BE2C (cell line): ENCODE measurements around the gene FOXJ2.
"Not testable (repeated sequence)": the region's sequence is repeated elsewhere in the genome, so short reads cannot be mapped to it uniquely, and the experiment has no call there.

ENCODE experiments used
- DNase-seq: peaks from one replicate; pipeline ENCODE4 v3.0.0-alpha.2; 2020
- H3K27me3 ChIP-seq: fragments of 250-450 bp; sonication (Bioruptor Pico); 2 replicates; pipeline ENCODE4 v1.5.1; 2020; ENCODE audit warnings: mild to moderate bottlenecking
- H3K36me3 ChIP-seq: fragments of 250-450 bp; sonication (Bioruptor Pico); 2 replicates; pipeline ENCODE4 v1.5.1; 2020; ENCODE audit warnings: mild to moderate bottlenecking
- H3K4me1 ChIP-seq: fragments of 250-450 bp; sonication (Bioruptor Pico); 2 replicates; pipeline ENCODE4 v1.5.1; 2020
- H3K4me3 ChIP-seq: 2 replicates; pipeline ENCODE4 v1.5.1; 2011; ENCODE audit warnings: low read depth, low read length
- H3K9me3 ChIP-seq: fragments of 250-450 bp; sonication (Bioruptor Pico); 2 replicates; pipeline ENCODE4 v1.5.1; 2020
- CTCF ChIP-seq: IDR thresholded peaks from 2 replicates; pipeline ENCODE4 v1.5.1; 2012; ENCODE audit warnings: mild to moderate bottlenecking, low read depth, low read length

FOXJ2 gene

GRCh38 chr12:7991535-7991934 lies 41.0 kb upstream of the FOXJ2 start:
- DNase-seq = no peak
- Histone ChIP-seq H3K9me3 (no peaks in the 10 kb centered on the region), H3K4me3 (no peak overlapping the region), H3K36me3 (no peaks in the 10 kb centered on the region), H3K4me1 (no peaks in the 10 kb centered on the region), H3K27me3 (no peaks in the 10 kb centered on the region)
- no peak for TF ChIP-seq CTCF

- no peak overlapping the region for H3K4me3 ChIP-seq
Observed at GRCh38 chr12:7994731-7995205, 37.7 kb upstream of the FOXJ2 start.

GRCh38 chr12:7995266-7995963 lies 37.1 kb upstream of the FOXJ2 start:
- no peaks in the 10 kb centered on the region for H3K27me3 ChIP-seq
- H3K4me3 ChIP-seq = no peak overlapping the region
- no peaks in the 10 kb centered on the region for H3K9me3 ChIP-seq
- H3K4me1 ChIP-seq = no peaks in the 10 kb centered on the region
- no peaks in the 10 kb centered on the region for H3K36me3 ChIP-seq
- TF ChIP-seq CTCF = peak; percentile 83
- peak; percentile 68 for DNase-seq

More at GRCh38 chr12:7994731-7995205, 37.7 kb upstream of the FOXJ2 start:
- no peaks in the 10 kb centered on the region for H3K27me3 ChIP-seq
- no peak for TF ChIP-seq CTCF
- no peaks in the 10 kb centered on the region for H3K4me1 ChIP-seq
- H3K9me3 ChIP-seq = no peaks in the 10 kb centered on the region
- H3K36me3 ChIP-seq = no peaks in the 10 kb centered on the region
- no peak for DNase-seq

GRCh38 chr12:8000827-8001226 lies 31.7 kb upstream of the FOXJ2 start:
- not testable (repeated sequence) for DNase-seq, H3K36me3 ChIP-seq, H3K27me3 ChIP-seq, H3K4me1 ChIP-seq, H3K4me3 ChIP-seq, H3K9me3 ChIP-seq

- H3K4me3 ChIP-seq, H3K36me3 ChIP-seq, H3K4me1 ChIP-seq, H3K9me3 ChIP-seq, DNase-seq, H3K27me3 ChIP-seq: not testable (repeated sequence)
Observed at GRCh38 chr12:8001496-8001895, 31.0 kb upstream of the FOXJ2 start.

GRCh38 chr12:8004897-8005296 lies 27.6 kb upstream of the FOXJ2 start:
- not testable (repeated sequence) for H3K4me1 ChIP-seq, DNase-seq, H3K4me3 ChIP-seq, H3K27me3 ChIP-seq, H3K9me3 ChIP-seq, H3K36me3 ChIP-seq

GRCh38 chr12:8011331-8011730 lies 21.2 kb upstream of the FOXJ2 start:
- Histone ChIP-seq H3K27me3 (peaks cover 26% of the 10 kb centered on the region), H3K4me1 (no peaks in the 10 kb centered on the region), H3K9me3 (no peaks in the 10 kb centered on the region), H3K36me3 (no peaks in the 10 kb centered on the region), H3K4me3 (no peak overlapping the region)
- TF ChIP-seq CTCF = no peak
- DNase-seq = no peak
